Measurements from ENCODE around the gene CFAP221.
"Not testable (repeated sequence)": the region's sequence is repeated elsewhere in the genome, so short reads cannot be mapped to it uniquely, and the experiment has no call there.

Gene CFAP221

DNA sequence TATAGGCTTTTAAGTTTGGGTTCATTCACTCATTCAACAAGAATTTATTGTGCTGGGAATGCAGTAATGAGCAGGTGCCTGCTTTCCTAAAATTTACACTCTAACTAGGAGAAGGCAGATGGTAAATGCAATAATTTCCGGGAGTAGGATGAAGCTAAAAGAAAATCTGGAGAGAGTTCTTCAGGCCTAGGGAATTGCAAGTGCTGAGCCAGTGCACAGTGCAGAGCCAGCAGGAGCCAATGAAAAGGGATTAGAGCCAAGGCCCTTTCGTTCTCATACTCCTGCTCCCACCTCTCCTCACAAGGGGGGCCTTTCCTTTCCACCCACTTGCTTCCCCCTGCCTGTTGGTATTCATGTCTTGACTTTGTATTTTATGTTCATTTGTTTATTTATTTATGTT lies 55.1 kb downstream of the CFAP221 start:
- no peak for DNase-seq (ENCODE audit: low read depth)
- no peak overlapping the region for H3K4me3 ChIP-seq (ENCODE audit: low read depth, low read length)
- no peak for TF ChIP-seq CTCF (IDR thresholded peaks at IDR 0.05; ENCODE audit: low read depth, low read length, missing control alignments)
- in situ Hi-C loops (cut with HindIII; ENCODE audit: low sequenced_read_pairs), result no loop called here

DNA sequence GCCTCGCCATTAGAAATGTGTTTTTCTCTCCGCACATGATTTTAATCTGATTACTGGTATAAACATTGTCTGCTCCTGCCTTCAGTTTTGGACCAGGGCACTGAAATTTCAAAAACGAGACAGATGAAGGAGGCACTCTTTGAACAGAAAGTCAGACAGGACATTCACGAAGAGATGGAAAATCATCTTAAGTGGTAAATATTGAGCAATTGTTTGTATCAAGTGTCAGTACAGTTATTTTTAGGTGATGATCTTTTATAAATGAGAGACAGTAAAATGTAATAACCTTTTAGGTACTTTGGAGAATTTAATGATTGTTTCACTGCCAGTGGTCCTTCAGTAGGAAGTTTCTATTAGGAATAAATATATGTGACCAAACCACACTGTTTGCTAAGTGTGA lies 60.8 kb downstream of the CFAP221 start:
- H3K4me3 ChIP-seq (ENCODE audit: low read depth, low read length), result no peak overlapping the region
- TF ChIP-seq CTCF (IDR thresholded peaks at IDR 0.05; ENCODE audit: low read depth, low read length, missing control alignments), result no peak
- in situ Hi-C loops (cut with HindIII; ENCODE audit: low sequenced_read_pairs), result no loop called here
- no peak for DNase-seq (ENCODE audit: low read depth)

GRCh38 chr2:119606674-119607073 lies 62.4 kb downstream of the CFAP221 start:
- TF ChIP-seq CTCF (IDR thresholded peaks at IDR 0.05; ENCODE audit: low read depth, low read length, missing control alignments), result no peak
- in situ Hi-C loops (cut with HindIII; ENCODE audit: low sequenced_read_pairs), result no loop called here
- no peak for DNase-seq (ENCODE audit: low read depth)
- H3K4me3 ChIP-seq (ENCODE audit: low read depth, low read length), result no peak overlapping the region

- DNase-seq (ENCODE audit: low read depth), result no peak
- in situ Hi-C loops (cut with HindIII; ENCODE audit: low sequenced_read_pairs), result no loop called here
- H3K4me3 ChIP-seq (ENCODE audit: low read depth, low read length), result no peak overlapping the region
- no peak for TF ChIP-seq CTCF (IDR thresholded peaks at IDR 0.05; ENCODE audit: low read depth, low read length, missing control alignments)
Observed at GRCh38 chr2:119608553-119608952, 64.3 kb downstream of the CFAP221 start.

- H3K4me3 ChIP-seq (ENCODE audit: low read depth, low read length), result no peak overlapping the region
- DNase-seq (ENCODE audit: low read depth), result no peak
- in situ Hi-C loops (cut with HindIII; ENCODE audit: low sequenced_read_pairs), result no loop called here
- no peak for TF ChIP-seq CTCF (IDR thresholded peaks at IDR 0.05; ENCODE audit: low read depth, low read length, missing control alignments)
Observed at GRCh38 chr2:119609337-119609736, 65.1 kb downstream of the CFAP221 start.

DNA sequence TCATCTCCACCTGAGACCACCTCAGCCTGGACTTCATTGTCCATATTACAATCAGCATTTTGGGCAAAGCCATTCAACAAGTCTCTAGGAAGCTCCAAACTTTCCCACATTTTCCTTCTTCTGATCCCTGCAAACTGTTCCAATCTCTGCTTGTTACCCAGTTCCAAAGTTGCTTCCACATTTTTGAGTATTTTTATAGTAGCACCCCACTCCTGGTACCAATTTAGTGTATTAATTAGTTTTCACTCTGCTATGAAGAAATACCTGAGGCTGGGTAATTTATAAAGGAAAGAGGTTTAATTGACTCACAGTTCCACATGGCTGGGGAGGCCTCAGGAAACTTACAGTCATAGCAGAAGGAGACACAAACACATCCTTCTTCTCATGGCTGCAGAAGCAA lies 69.9 kb downstream of the CFAP221 start:
- in situ Hi-C loops (cut with HindIII; ENCODE audit: low sequenced_read_pairs); DNase-seq (ENCODE audit: low read depth); H3K4me3 ChIP-seq (ENCODE audit: low read depth, low read length): not testable (repeated sequence)

DNA sequence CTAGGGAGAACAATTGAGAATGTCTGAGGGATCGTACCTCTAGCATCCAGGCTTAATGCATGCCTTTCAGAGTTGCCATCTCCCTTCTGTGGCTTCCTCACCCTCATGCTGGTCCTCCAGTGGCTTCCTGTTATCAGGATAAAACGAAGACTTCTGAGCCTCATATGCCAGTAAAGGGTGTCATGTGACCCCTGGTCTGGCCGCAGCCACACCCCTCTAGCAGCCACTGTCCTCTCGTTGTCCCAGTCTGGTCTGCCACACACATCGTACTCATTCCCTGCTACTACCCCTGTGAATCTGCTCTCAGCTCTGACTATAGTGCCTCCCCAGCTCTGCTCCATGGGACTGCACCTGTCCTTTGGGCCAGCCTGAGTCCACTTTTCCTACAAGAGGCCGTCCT lies 72.2 kb downstream of the CFAP221 start:
- DNase-seq (ENCODE audit: low read depth), result no peak
- in situ Hi-C loops (cut with HindIII; ENCODE audit: low sequenced_read_pairs), result no loop called here
- no peak overlapping the region for H3K4me3 ChIP-seq (ENCODE audit: low read depth, low read length)
- TF ChIP-seq CTCF (IDR thresholded peaks at IDR 0.05; ENCODE audit: low read depth, low read length, missing control alignments), result no peak
